ENCODE measurements around the gene AGFG1. TPM values are rescaled to one million over a fixed set of nuclear protein-coding genes. Genes with fewer than 3 reads are reported as not detected.
"Not testable (repeated sequence)": the region's sequence is repeated elsewhere in the genome, so short reads cannot be mapped to it uniquely, and the experiment has no call there.

The AGFG1 gene
- total RNA-seq, 1 donor from 2014 or later, result 84.1 TPM

- Histone ChIP-seq H3K27me3 (ENCODE audit: insufficient read depth, low read length) (no peaks in the 10 kb centered on the region), H4K20me1 (ENCODE audit: insufficient read depth, low read length) (no peaks in the 10 kb centered on the region), H3K9ac (ENCODE audit: low read length) (no peak overlapping the region), H3K36me3 (ENCODE audit: insufficient read depth, low read length) (peaks cover 27% of the 10 kb centered on the region), H3K4me1 (ENCODE audit: insufficient read depth, low read length) (no peaks in the 10 kb centered on the region), H3K79me2 (ENCODE audit: insufficient read depth, low read length) (no peaks in the 10 kb centered on the region), H2AFZ (ENCODE audit: low read depth, low read length) (no peak overlapping the region), H3K27ac (ENCODE audit: low read depth, low read length) (no peak overlapping the region), H3K4me2 (ENCODE audit: low read length) (no peak overlapping the region), H3K9me3 (ENCODE audit: insufficient read depth, low read depth, low read length) (no peaks in the 10 kb centered on the region), H3K4me3 (ENCODE audit: insufficient read depth, low read depth, low read length) (no peak overlapping the region)
- TF ChIP-seq, protein P1, sequence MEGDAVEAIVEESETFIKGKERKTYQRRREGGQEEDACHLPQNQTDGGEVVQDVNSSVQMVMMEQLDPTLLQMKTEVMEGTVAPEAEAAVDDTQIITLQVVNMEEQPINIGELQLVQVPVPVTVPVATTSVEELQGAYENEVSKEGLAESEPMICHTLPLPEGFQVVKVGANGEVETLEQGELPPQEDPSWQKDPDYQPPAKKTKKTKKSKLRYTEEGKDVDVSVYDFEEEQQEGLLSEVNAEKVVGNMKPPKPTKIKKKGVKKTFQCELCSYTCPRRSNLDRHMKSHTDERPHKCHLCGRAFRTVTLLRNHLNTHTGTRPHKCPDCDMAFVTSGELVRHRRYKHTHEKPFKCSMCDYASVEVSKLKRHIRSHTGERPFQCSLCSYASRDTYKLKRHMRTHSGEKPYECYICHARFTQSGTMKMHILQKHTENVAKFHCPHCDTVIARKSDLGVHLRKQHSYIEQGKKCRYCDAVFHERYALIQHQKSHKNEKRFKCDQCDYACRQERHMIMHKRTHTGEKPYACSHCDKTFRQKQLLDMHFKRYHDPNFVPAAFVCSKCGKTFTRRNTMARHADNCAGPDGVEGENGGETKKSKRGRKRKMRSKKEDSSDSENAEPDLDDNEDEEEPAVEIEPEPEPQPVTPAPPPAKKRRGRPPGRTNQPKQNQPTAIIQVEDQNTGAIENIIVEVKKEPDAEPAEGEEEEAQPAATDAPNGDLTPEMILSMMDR (IDR thresholded peaks at IDR 0.05; ENCODE audit: insufficient read depth, low read depth, low read length), result no peak
- TF ChIP-seq EZH2 (IDR thresholded peaks at IDR 0.05; ENCODE audit: insufficient read depth, low read length), result no peak
- Mint-ChIP-seq H3K27me3 (ENCODE audit: low read depth, unreplicated experiment) (no peaks in the 10 kb centered on the region), H3K27ac (ENCODE audit: unreplicated experiment) (no peak overlapping the region), H3K36me3 (ENCODE audit: low read depth, unreplicated experiment) (peaks cover 32% of the 10 kb centered on the region), H3K4me1 (ENCODE audit: low read depth, unreplicated experiment) (peaks cover under 1% of the 10 kb centered on the region), H3K9me3 (ENCODE audit: unreplicated experiment) (peaks cover 8% of the 10 kb centered on the region), H3K4me3 (ENCODE audit: unreplicated experiment) (no peak overlapping the region)
- FAIRE-seq (no peak), DNase-seq (ENCODE audit: low read depth) (no peak)
Observed at GRCh38 chr2:227539465-227539956, 67.6 kb downstream of the AGFG1 start.

DNA sequence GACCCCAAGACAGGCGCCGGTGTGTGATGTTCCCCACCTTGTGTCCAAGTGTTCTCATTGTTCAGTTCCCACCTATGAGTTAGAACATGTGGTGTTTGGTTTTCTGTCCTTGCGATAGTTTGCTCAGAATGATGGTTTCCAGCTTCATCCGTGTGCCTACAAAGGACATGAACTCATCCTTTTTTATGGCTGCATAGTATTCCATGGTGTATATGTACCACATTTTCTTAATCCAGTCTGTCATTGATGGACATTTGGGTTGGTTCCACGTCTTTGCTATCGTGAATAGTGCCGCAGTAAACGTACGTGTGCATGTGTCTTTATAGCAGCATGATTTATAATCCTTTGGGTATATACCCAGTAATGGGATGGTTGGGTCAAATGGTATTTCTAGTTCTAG lies 68.4 kb downstream of the AGFG1 start:
- not testable (repeated sequence) for DNase-seq (ENCODE audit: low read depth); H3K27me3 ChIP-seq (ENCODE audit: insufficient read depth, low read length); H3K27ac Mint-ChIP-seq (ENCODE audit: unreplicated experiment); H3K4me1 Mint-ChIP-seq (ENCODE audit: low read depth, unreplicated experiment); H3K9ac ChIP-seq (ENCODE audit: low read length); H3K4me3 Mint-ChIP-seq (ENCODE audit: unreplicated experiment); FAIRE-seq; H3K9me3 ChIP-seq (ENCODE audit: insufficient read depth, low read depth, low read length); H3K9me3 Mint-ChIP-seq (ENCODE audit: unreplicated experiment); H4K20me1 ChIP-seq (ENCODE audit: insufficient read depth, low read length); H3K27ac ChIP-seq (ENCODE audit: low read depth, low read length); H3K4me1 ChIP-seq (ENCODE audit: insufficient read depth, low read length); H3K27me3 Mint-ChIP-seq (ENCODE audit: low read depth, unreplicated experiment); H3K4me2 ChIP-seq (ENCODE audit: low read length); H2AFZ ChIP-seq (ENCODE audit: low read depth, low read length); H3K79me2 ChIP-seq (ENCODE audit: insufficient read depth, low read length); H3K4me3 ChIP-seq (ENCODE audit: insufficient read depth, low read depth, low read length)
- peaks cover 32% of the 10 kb centered on the region for H3K36me3 Mint-ChIP-seq (ENCODE audit: low read depth, unreplicated experiment)
- peaks cover 20% of the 10 kb centered on the region for H3K36me3 ChIP-seq (ENCODE audit: insufficient read depth, low read length)

DNA sequence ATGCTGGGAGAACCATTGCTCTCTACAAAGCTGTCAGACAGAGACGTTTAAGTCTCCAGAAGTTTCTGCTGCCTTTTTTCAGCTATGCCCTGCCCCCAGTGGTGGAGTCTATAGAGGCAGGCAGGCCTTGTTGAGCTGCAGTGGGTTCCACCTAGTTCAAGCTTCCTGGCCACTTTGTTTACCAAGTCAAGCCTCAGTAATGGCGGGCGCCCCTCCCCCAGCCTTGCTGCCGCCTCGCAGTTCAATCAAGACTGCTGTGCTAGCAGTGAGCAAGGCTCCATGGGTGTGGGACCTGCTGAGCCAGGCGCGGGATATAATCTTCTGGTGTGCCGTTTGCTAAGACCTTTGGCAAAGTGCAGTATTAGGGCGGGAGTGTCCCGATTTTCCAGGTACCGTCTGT lies 74.0 kb downstream of the AGFG1 start:
- Histone ChIP-seq H3K27me3 (ENCODE audit: insufficient read depth, low read length) (no peaks in the 10 kb centered on the region), H3K79me2 (ENCODE audit: insufficient read depth, low read length) (peaks cover 4% of the 10 kb centered on the region), H4K20me1 (ENCODE audit: insufficient read depth, low read length) (peaks cover 2% of the 10 kb centered on the region), H3K4me2 (ENCODE audit: low read length) (no peak overlapping the region), H3K36me3 (ENCODE audit: insufficient read depth, low read length) (peaks cover 11% of the 10 kb centered on the region), H3K27ac (ENCODE audit: low read depth, low read length) (no peak overlapping the region), H3K9me3 (ENCODE audit: insufficient read depth, low read depth, low read length) (no peaks in the 10 kb centered on the region), H3K4me3 (ENCODE audit: insufficient read depth, low read depth, low read length) (no peak overlapping the region), H3K4me1 (ENCODE audit: insufficient read depth, low read length) (no peaks in the 10 kb centered on the region), H2AFZ (ENCODE audit: low read depth, low read length) (no peak overlapping the region), H3K9ac (ENCODE audit: low read length) (no peak overlapping the region)
- Mint-ChIP-seq H3K27me3 (ENCODE audit: low read depth, unreplicated experiment) (no peaks in the 10 kb centered on the region), H3K4me1 (ENCODE audit: low read depth, unreplicated experiment) (peaks cover 5% of the 10 kb centered on the region), H3K4me3 (ENCODE audit: unreplicated experiment) (no peak overlapping the region), H3K27ac (ENCODE audit: unreplicated experiment) (no peak overlapping the region), H3K36me3 (ENCODE audit: low read depth, unreplicated experiment) (peaks cover 20% of the 10 kb centered on the region), H3K9me3 (ENCODE audit: unreplicated experiment) (no peaks in the 10 kb centered on the region)
- FAIRE-seq, result no peak
- no peak for DNase-seq (ENCODE audit: low read depth)
- TF ChIP-seq, protein P1 (IDR thresholded peaks at IDR 0.05; ENCODE audit: insufficient read depth, low read depth, low read length), result no peak
- no peak for TF ChIP-seq EZH2 (IDR thresholded peaks at IDR 0.05; ENCODE audit: insufficient read depth, low read length)

Measured in astrocyte (in vitro differentiated cells and primary cell).